Measurements from ENCODE around the gene ZNF418. TPM values are rescaled to one million over a fixed set of nuclear protein-coding genes. Genes with fewer than 3 reads are reported as not detected.

ZNF418 gene
- total and polyA plus RNA-seq, 2 of the 8 experiments (the other 6 are each of a cell fraction or from before 2014, with no cell fraction given) = 10.5 to 18.8 TPM

GRCh38 chr19:57935731-57936130 lies 529 bp upstream of the ZNF418 start:
- H2BK5ac ChIP-seq (ENCODE audit: low read depth, low read length) = no peak overlapping the region
- no peaks in the 10 kb centered on the region for H4K20me1 ChIP-seq (replicated peaks in 1 of 2; ENCODE audit: control insufficient read depth in 1 of 2, insufficient read depth in 2 of 2, low read length in 2 of 2)
- ChIA-PET POLR2A (ENCODE audit: partially characterized antibody) (interaction anchor here (0.7 to 4.4 kb wide), 27 partner anchors 10 to 268 kb away, joined by 3 to 35 read pairs (median 5); partner anchors contain the start of genes ZNF135, ZNF256, ZNF274 and ZNF329), CTCF (ENCODE audit: partially characterized antibody) (interaction anchor here (1.8 kb wide), 1 partner anchor 19 kb away, joined by 5 read pairs; the partner anchor contains the start of gene ZNF417)
- H3K23me2 ChIP-seq (ENCODE audit: low read depth, low read length) = peaks cover 5% of the 10 kb centered on the region
- H3K23ac ChIP-seq (ENCODE audit: insufficient read length) = no peak overlapping the region
- H4K91ac ChIP-seq (replicated peaks; ENCODE audit: insufficient read length, low read length) = no peak overlapping the region
- H2BK15ac ChIP-seq (ENCODE audit: low read length) = no peak overlapping the region
- no peak overlapping the region; the same call in 1 of the 2 replicates for H3K27ac ChIP-seq (ENCODE audit: low read depth, low read length)
- H2BK120ac ChIP-seq (replicated peaks; ENCODE audit: low read depth, low read length) = no peak overlapping the region
- H3K4me2 ChIP-seq (ENCODE audit: insufficient read depth in 1 of 2, low read depth in 2 of 2, low read length in 2 of 2) = peak overlapping the region; percentile 17 to 95; a peak in 2 of 4 replicates
- peaks cover 10% of the 10 kb centered on the region for H3K79me1 ChIP-seq (ENCODE audit: low read depth, low read length)
- no peak overlapping the region for H2BK20ac ChIP-seq (ENCODE audit: low read length)
- no peaks in the 10 kb centered on the region for H3K27me3 ChIP-seq (replicated peaks in 1 of 4; ENCODE audit: control insufficient read depth in 3 of 4, extremely low read depth in 1 of 4, insufficient read depth in 3 of 4, low read length in 3 of 4)
- H4K5ac ChIP-seq (ENCODE audit: insufficient read length, low read depth, low read length) = no peak overlapping the region
- FAIRE-seq (peak; percentile 62), DNase-seq (ENCODE audit: low read depth in 1 of 2, low spot score in 2 of 2) (no peak)
- TF ChIP-seq KDM1A (IDR thresholded peaks at IDR 0.05; ENCODE audit: borderline replicate concordance, low read length) = no peak
- TF ChIP-seq USF2 (IDR thresholded peaks at IDR 0.05; ENCODE audit: low read length) = no peak
- no peak for TF ChIP-seq BCL11A (IDR thresholded peaks at IDR 0.05; ENCODE audit: low read depth in 2 of 2, low read length in 2 of 2)
- TF ChIP-seq GABPA (IDR thresholded peaks at IDR 0.05; ENCODE audit: borderline replicate concordance, insufficient read depth, low read length) = no peak
- no peak for TF ChIP-seq CREB1 (IDR thresholded peaks at IDR 0.05)
- no peak for TF ChIP-seq RBBP5 (IDR thresholded peaks at IDR 0.05; ENCODE audit: borderline replicate concordance, low read depth, low read length)
- TF ChIP-seq BACH1 (IDR thresholded peaks at IDR 0.05; ENCODE audit: low read length) = no peak
- no peak for TF ChIP-seq KDM5A (IDR thresholded peaks at IDR 0.05; ENCODE audit: low read length)
- no peak for TF ChIP-seq TEAD4 (IDR thresholded peaks at IDR 0.05; ENCODE audit: low read depth, low read length)
- H2BK12ac ChIP-seq (ENCODE audit: low read depth, low read length) = no peak overlapping the region
- no peak overlapping the region for H3K18ac ChIP-seq (ENCODE audit: extremely low read depth, low read length)
- H2AK5ac ChIP-seq (ENCODE audit: low read depth, low read length) = no peak overlapping the region
- H4K8ac ChIP-seq (ENCODE audit: extremely low read depth, insufficient read depth, low read length) = no peak overlapping the region
- no peak overlapping the region for H3K4ac ChIP-seq (replicated peaks; ENCODE audit: insufficient read length, low read depth, low read length)
- no peak overlapping the region for H2AFZ ChIP-seq (ENCODE audit: low read length)
- peak overlapping the region in 1 of 4 experiments; percentile 94; a peak in 2 of 8 replicates for H3K4me3 ChIP-seq (ENCODE audit: extremely low read depth in 1 of 4, insufficient read depth in 2 of 4, low read depth in 3 of 4, low read length in 4 of 4)
- H3K56ac ChIP-seq (replicated peaks; ENCODE audit: insufficient read length, low read depth, low read length) = no peak overlapping the region
- no peak overlapping the region for H3K9ac ChIP-seq (replicated peaks in 1 of 4; ENCODE audit: extremely low read depth in 1 of 4, low read depth in 3 of 4, low read length in 3 of 4)
- WGBS, 2 experiments (ENCODE audit: extremely low coverage in 1 of 2, insufficient coverage in 1 of 2, insufficient read length in 1 of 2, insufficient replicate concordance in 2 of 2, low coverage in 1 of 2, low lambda C conversion rate in 2 of 2, missing lambda C conversion rate in 1 of 2) = 88% methylated on average over 12 of the region's 12 CpGs; no CpG with 5 or more reads in 1 of the 2 experiments
- H3K9me3 ChIP-seq (ENCODE audit: insufficient read depth in 2 of 2, low read depth in 1 of 2, low read length in 1 of 2) = 0 out of 4 replicates have a peak, but pooled peaks cover 0 to 3% of the 10 kb centered on the region in 2 experiments
- peaks cover 6 to 31% (median 16%) of the 10 kb centered on the region in 4 experiments; a peak in 6 of 8 replicates for H3K36me3 ChIP-seq (ENCODE audit: control insufficient read depth in 2 of 4, insufficient read depth in 4 of 4, low read length in 3 of 4)
- no peak overlapping the region for H3K14ac ChIP-seq (ENCODE audit: insufficient read length)
- peaks cover 4 to 36% of the 10 kb centered on the region in 2 experiments for H3K79me2 ChIP-seq (ENCODE audit: control insufficient read depth in 1 of 2, insufficient read depth in 2 of 2, low read length in 2 of 2)
- H3K4me1 ChIP-seq (replicated peaks in 1 of 4; ENCODE audit: control insufficient read depth in 3 of 4, insufficient read depth in 4 of 4, low read length in 3 of 4) = peaks cover 0 to 6% (median 3%) of the 10 kb centered on the region in 4 experiments; a peak in 4 of 7 replicates
